ENCODE results near the gene AQP5.
"Not testable (repeated sequence)": the region's sequence is repeated elsewhere in the genome, so short reads cannot be mapped to it uniquely, and the experiment has no call there.

AQP5 gene

GRCh38 chr12:49983892-49984291, 22.2 kb downstream of the AQP5 start:
- DNase-seq: no peak

- no peak for DNase-seq
Observed at GRCh38 chr12:49984476-49985359, 23.0 kb downstream of the AQP5 start.

DNA sequence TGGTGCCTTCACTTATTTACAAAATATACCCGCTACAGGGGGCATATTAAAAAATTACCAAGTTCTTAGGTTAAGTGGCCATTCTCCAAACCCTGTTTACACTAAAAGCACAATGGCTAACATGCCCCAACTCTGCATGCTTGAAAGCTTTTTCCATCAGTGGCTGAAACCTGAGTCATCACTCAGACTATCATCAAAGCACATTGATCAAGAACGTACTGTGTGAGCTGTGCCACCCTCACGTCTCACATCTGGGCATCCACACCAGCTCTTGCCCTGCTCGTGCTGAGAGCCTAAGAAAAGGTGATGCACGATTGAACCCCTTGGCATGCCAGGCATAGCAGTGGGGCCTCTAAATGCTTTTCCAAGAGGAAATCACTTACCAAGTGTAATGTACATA, 24.3 kb downstream of the AQP5 start:
- DNase-seq: peak; percentile 43

DNA sequence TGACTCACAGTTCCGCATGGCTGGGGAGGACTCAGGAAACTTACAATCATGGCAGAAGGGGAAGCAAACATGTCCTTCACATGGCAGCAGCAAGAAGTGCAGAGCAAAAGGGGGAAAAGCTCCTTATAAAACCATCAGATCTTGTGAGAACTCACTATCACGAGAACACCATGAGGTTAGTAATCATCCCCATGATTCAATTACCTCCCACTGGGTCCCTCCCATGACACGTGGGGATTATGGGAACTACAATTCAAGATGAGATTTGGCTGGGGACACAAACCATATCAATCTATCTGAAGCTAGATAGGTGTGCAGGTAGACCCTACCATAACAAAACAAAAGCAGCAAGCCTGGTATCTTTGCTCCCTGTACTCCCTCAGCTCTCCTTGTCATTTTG, 24.8 kb downstream of the AQP5 start:
- not testable (repeated sequence) for DNase-seq

- no peak for DNase-seq
Observed at GRCh38 chr12:49987625-49988303, 26.1 kb downstream of the AQP5 start.

- DNase-seq: not testable (repeated sequence)
Observed at GRCh38 chr12:49989400-49989799, 27.7 kb downstream of the AQP5 start.

- DNase-seq: no peak
Observed at GRCh38 chr12:49990273-49990672, 28.6 kb downstream of the AQP5 start.

- DNase-seq: no peak
Observed at GRCh38 chr12:49998453-49998852, 36.8 kb downstream of the AQP5 start.

GRCh38 chr12:50003595-50003994, 41.9 kb downstream of the AQP5 start:
- DNase-seq: no peak

GRCh38 chr12:50004696-50005095, 43.0 kb downstream of the AQP5 start:
- DNase-seq: no peak

GRCh38 chr12:50005175-50005574, 43.5 kb downstream of the AQP5 start:
- no peak for DNase-seq

GRCh38 chr12:50006280-50006679, 44.6 kb downstream of the AQP5 start:
- no peak for DNase-seq

GRCh38 chr12:50006754-50007442, 45.2 kb downstream of the AQP5 start:
- no peak for DNase-seq

DNA sequence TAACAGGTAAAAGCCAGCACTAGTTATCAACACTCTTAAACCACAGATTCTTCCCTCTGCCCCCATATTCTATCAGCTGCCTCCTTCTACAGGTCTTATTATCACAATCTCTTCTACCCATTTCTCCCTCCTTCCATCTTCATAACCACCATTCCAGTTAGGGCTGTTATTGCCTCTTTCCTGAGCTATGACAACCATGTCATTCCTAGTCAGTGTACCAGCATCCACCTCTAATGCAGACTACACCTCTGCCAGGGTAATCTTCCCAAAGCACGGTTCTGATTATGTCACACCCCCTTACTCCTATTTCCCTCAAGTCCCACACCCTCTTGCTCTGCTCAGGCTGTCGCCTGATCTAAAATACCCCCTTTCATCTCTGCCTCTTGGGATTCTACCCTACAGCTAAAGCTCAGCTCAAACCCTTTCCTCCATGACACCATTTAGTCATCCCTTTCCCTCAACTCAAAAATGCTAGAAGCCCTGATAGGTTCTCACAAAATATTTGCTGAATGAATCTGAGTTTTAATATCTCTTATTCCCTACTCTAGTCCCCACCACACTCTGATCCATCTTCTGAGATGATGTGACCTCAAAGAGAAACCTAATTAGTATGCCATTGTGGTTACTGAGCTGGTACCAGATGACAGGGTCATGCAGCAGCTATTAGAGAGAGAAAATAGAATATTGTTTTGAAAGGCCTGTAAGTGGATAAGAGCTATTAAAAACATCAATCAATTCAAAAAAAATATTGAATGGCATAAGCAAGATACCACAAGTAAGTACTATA, 51.9 kb downstream of the AQP5 start:
- no peak for DNase-seq

DNA sequence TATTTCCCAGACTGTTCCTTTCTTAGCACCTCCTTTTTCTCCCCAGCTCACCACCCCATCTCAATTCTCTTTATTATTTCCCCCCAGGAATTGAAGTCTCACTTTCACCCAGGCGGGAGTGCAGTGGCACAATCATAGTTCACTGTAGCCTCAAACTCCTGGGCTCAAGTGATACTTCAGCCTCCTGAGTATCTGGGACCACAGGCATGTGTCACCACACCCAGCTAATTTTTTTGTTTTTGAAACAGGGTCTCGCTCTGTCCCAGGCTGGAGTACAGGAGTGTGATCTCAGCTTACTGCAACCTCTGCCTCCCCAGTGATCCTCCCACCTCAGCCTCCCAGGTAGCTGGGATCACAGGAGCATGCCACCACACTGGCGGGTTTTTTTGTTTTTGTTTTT, 52.7 kb downstream of the AQP5 start:
- DNase-seq: no peak

Measured in activated CD4-positive, alpha-beta T cell treated with anti-CD3 and anti-CD28 coated beads for 48 hours (primary cell).